NT2/D1 (cell line): Measurements from ENCODE around the gene MALRD1.
"Not testable (repeated sequence)": the region's sequence is repeated elsewhere in the genome, so short reads cannot be mapped to it uniquely, and the experiment has no call there.

Experiments
- DNase-seq: peaks from one replicate; pipeline ENCODE4 v3.0.0-alpha.2; 2011; ENCODE audit warnings: low read depth, low spot score
- H3K27me3 ChIP-seq: 2 replicates; pipeline ENCODE4 v1.6.0; 2011; ENCODE audit warnings: mild to moderate bottlenecking; ENCODE audit not compliant: insufficient read length, insufficient read depth
- H3K36me3 ChIP-seq: 2 replicates; pipeline ENCODE4 v1.6.1; 2011; ENCODE audit warnings: mild to moderate bottlenecking, low read length, mixed read lengths; ENCODE audit not compliant: insufficient read depth, insufficient read length
- H3K4me1 ChIP-seq: 2 replicates; pipeline ENCODE4 v1.5.1; 2011; ENCODE audit not compliant: insufficient read depth, insufficient read length
- H3K4me3 ChIP-seq: 2 replicates; pipeline ENCODE4 v1.5.1; 2011; ENCODE audit warnings: low read depth; ENCODE audit not compliant: insufficient read length
- H3K9ac ChIP-seq: 2 replicates; pipeline ENCODE4 v1.6.0; 2011; ENCODE audit warnings: low read depth; ENCODE audit not compliant: insufficient read length
- H3K9me3 ChIP-seq: 2 replicates; pipeline ENCODE4 v1.5.1; 2011; ENCODE audit warnings: mild to moderate bottlenecking, low read length; ENCODE audit not compliant: insufficient read depth
- SUZ12 ChIP-seq: IDR thresholded peaks from 2 replicates; pipeline ENCODE4 v1.6.1; 2011; ENCODE audit not compliant: insufficient read length, insufficient read depth; ENCODE audit errors: extremely low read depth
- YY1 ChIP-seq: IDR thresholded peaks from 2 replicates; pipeline ENCODE4 v1.6.1; 2011; ENCODE audit not compliant: insufficient read length, insufficient read depth
- ZNF274 ChIP-seq: IDR thresholded peaks from 2 replicates; pipeline ENCODE4 v1.6.1; 2011; ENCODE audit warnings: mild to moderate bottlenecking, low read depth, low read length

MALRD1 gene

GRCh38 chr10:19730167-19730906 lies 681.7 kb downstream of the MALRD1 start:
- no peak for DNase-seq
- TF ChIP-seq ZNF274: no peak
- TF ChIP-seq YY1: no peak
- TF ChIP-seq SUZ12: no peak
- Histone ChIP-seq H3K9ac (no peak overlapping the region), H3K36me3 (no peaks in the 10 kb centered on the region), H3K4me1 (no peaks in the 10 kb centered on the region), H3K9me3 (no peaks in the 10 kb centered on the region), H3K4me3 (no peak overlapping the region), H3K27me3 (no peaks in the 10 kb centered on the region)

- no peak overlapping the region for H3K4me3 ChIP-seq
- no peaks in the 10 kb centered on the region for H3K36me3 ChIP-seq
- H3K9me3 ChIP-seq: no peaks in the 10 kb centered on the region
- H3K27me3 ChIP-seq: no peaks in the 10 kb centered on the region
- no peak for TF ChIP-seq ZNF274
- H3K9ac ChIP-seq: no peak overlapping the region
- no peak for DNase-seq
- H3K4me1 ChIP-seq: no peaks in the 10 kb centered on the region
These were observed 682.3 kb downstream of the MALRD1 start for GRCh38 chr10:19730907-19731217.

- Histone ChIP-seq H3K4me3 (no peak overlapping the region), H3K4me1 (no peaks in the 10 kb centered on the region), H3K9me3 (no peaks in the 10 kb centered on the region), H3K9ac (no peak overlapping the region), H3K36me3 (no peaks in the 10 kb centered on the region), H3K27me3 (no peaks in the 10 kb centered on the region)
- DNase-seq: no peak
- TF ChIP-seq YY1 (no peak), ZNF274 (no peak), SUZ12 (no peak)
These were observed 683.0 kb downstream of the MALRD1 start for GRCh38 chr10:19731560-19731959.

GRCh38 chr10:19738440-19738839 lies 689.8 kb downstream of the MALRD1 start:
- Histone ChIP-seq H3K27me3 (no peaks in the 10 kb centered on the region), H3K4me3 (no peak overlapping the region), H3K9ac (no peak overlapping the region), H3K9me3 (no peaks in the 10 kb centered on the region), H3K36me3 (no peaks in the 10 kb centered on the region), H3K4me1 (no peaks in the 10 kb centered on the region)
- DNase-seq: no peak
- no peak for TF ChIP-seq ZNF274
- TF ChIP-seq YY1: no peak
- no peak for TF ChIP-seq SUZ12

GRCh38 chr10:19739232-19739631 lies 690.6 kb downstream of the MALRD1 start:
- not testable (repeated sequence) for H3K36me3 ChIP-seq, H3K9me3 ChIP-seq, H3K4me1 ChIP-seq, H3K4me3 ChIP-seq, H3K27me3 ChIP-seq, DNase-seq, H3K9ac ChIP-seq

- not testable (repeated sequence) for H3K36me3 ChIP-seq, H3K4me3 ChIP-seq, H3K9me3 ChIP-seq, H3K9ac ChIP-seq, H3K27me3 ChIP-seq, H3K4me1 ChIP-seq, DNase-seq
These were observed 693.5 kb downstream of the MALRD1 start for GRCh38 chr10:19742144-19742543.

GRCh38 chr10:19745672-19746071 lies 697.1 kb downstream of the MALRD1 start:
- no peak overlapping the region for H3K9ac ChIP-seq
- H3K4me3 ChIP-seq: no peak overlapping the region
- DNase-seq: no peak

GRCh38 chr10:19749185-19749729 lies 700.7 kb downstream of the MALRD1 start:
- Histone ChIP-seq H3K4me3 (no peak overlapping the region), H3K9ac (no peak overlapping the region), H3K36me3 (no peaks in the 10 kb centered on the region), H3K4me1 (no peaks in the 10 kb centered on the region), H3K27me3 (no peaks in the 10 kb centered on the region), H3K9me3 (no peaks in the 10 kb centered on the region)
- TF ChIP-seq SUZ12 (no peak), YY1 (no peak), ZNF274 (no peak)
- no peak for DNase-seq

More at GRCh38 chr10:19745672-19746071, 697.1 kb downstream of the MALRD1 start:
- Histone ChIP-seq H3K27me3 (no peaks in the 10 kb centered on the region), H3K9me3 (no peaks in the 10 kb centered on the region), H3K4me1 (no peaks in the 10 kb centered on the region), H3K36me3 (no peaks in the 10 kb centered on the region)
- TF ChIP-seq YY1 (no peak), ZNF274 (no peak), SUZ12 (no peak)
